Suprapubic skin (tissue), 3 donors: ENCODE measurements around the gene TEX9.

ENCODE experiments used
- POLR2AphosphoS5 ChIP-seq, 3 donors: sonication (generic); formaldehyde crosslinking; IDR thresholded peaks; one replicate each; pipeline ENCODE4 v1.6.1; 2017; ENCODE audit warnings: antibody characterized with exemption in 3 of 3
- TF ChIP-seq, protein P1 (sequence below), 2 donors: fragments of 200-600 bp in 1 of 2; fragments of 450-650 bp in 1 of 2; sonication (generic) in 1 of 2; IDR thresholded peaks; one replicate each; pipeline ENCODE4 v1.5.1; 2016 to 2019; ENCODE audit warnings: antibody characterized with exemption in 2 of 2, mild to moderate bottlenecking in 1 of 2, moderate library complexity in 1 of 2

DNA sequence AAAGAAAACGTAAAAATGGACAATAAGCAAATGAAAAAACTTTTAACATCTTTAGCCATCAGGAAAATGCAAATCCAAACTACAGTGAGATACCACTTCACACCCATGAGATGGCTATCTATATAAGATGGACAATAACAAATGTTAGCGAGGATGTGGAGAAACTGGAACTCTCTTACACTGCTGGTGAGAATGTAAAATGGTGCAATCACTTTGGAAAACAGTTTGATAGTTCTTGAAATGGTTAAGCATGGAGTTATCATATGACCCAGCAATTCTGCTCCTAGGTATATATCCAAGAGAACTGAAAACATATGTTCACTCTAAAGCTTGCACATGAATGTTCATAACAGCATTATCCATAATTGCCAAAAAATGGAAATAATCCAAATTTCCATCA is 21.3 kb upstream of the TEX9 start:
- TF ChIP-seq, protein P1, sequence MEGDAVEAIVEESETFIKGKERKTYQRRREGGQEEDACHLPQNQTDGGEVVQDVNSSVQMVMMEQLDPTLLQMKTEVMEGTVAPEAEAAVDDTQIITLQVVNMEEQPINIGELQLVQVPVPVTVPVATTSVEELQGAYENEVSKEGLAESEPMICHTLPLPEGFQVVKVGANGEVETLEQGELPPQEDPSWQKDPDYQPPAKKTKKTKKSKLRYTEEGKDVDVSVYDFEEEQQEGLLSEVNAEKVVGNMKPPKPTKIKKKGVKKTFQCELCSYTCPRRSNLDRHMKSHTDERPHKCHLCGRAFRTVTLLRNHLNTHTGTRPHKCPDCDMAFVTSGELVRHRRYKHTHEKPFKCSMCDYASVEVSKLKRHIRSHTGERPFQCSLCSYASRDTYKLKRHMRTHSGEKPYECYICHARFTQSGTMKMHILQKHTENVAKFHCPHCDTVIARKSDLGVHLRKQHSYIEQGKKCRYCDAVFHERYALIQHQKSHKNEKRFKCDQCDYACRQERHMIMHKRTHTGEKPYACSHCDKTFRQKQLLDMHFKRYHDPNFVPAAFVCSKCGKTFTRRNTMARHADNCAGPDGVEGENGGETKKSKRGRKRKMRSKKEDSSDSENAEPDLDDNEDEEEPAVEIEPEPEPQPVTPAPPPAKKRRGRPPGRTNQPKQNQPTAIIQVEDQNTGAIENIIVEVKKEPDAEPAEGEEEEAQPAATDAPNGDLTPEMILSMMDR (IDR thresholded peaks at IDR 0.05): no peak
- no peak for TF ChIP-seq POLR2AphosphoS5 (IDR thresholded peaks at IDR 0.05)
